NT2/D1 (cell line): ENCODE results near the gene FETUB.

Experiments used
- SUZ12 ChIP-seq: IDR thresholded peaks from 2 replicates; pipeline ENCODE4 v1.6.1; 2011; ENCODE audit not compliant: insufficient read length, insufficient read depth; ENCODE audit errors: extremely low read depth
- YY1 ChIP-seq: IDR thresholded peaks from 2 replicates; pipeline ENCODE4 v1.6.1; 2011; ENCODE audit not compliant: insufficient read length, insufficient read depth

- TF ChIP-seq SUZ12 (no peak), YY1 (no peak)
Measured at GRCh38 chr3:186646841-186647240, 6.6 kb downstream of the FETUB start.
